Measurements from ENCODE around the gene ADGRL2.

The ADGRL2 gene

DNA sequence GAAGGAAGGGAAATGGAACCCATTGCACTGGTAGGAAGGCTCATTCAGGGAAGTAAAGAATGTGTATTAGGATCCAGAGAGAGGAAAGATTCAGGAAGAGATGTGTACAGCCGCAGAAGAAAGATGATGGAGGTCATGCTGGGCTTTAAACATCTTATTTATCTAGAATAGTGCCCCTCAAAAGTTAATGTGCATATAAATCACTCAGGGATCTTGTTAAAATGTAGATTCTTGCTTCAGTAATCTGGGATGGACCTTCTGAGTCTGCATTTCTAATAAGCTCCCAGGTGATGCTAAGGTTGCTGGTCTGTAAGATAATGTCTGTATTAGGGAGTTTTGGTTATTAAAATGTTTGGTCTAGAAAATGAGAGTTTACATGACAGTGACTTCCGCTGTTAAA, 46.3 kb downstream of the ADGRL2 start:
- H2AFZ ChIP-seq (ENCODE audit: low read depth, low read length, severe bottlenecking) = peak overlapping the region; percentile 16
- no peaks in the 10 kb centered on the region for H3F3A ChIP-seq (ENCODE audit: insufficient read depth)
- TF ChIP-seq, protein P1, sequence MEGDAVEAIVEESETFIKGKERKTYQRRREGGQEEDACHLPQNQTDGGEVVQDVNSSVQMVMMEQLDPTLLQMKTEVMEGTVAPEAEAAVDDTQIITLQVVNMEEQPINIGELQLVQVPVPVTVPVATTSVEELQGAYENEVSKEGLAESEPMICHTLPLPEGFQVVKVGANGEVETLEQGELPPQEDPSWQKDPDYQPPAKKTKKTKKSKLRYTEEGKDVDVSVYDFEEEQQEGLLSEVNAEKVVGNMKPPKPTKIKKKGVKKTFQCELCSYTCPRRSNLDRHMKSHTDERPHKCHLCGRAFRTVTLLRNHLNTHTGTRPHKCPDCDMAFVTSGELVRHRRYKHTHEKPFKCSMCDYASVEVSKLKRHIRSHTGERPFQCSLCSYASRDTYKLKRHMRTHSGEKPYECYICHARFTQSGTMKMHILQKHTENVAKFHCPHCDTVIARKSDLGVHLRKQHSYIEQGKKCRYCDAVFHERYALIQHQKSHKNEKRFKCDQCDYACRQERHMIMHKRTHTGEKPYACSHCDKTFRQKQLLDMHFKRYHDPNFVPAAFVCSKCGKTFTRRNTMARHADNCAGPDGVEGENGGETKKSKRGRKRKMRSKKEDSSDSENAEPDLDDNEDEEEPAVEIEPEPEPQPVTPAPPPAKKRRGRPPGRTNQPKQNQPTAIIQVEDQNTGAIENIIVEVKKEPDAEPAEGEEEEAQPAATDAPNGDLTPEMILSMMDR (IDR thresholded peaks at IDR 0.05; ENCODE audit: insufficient read depth, low read length, poor library complexity, severe bottlenecking) = no peak
- no peak for TF ChIP-seq EZH2phosphoT487 (conservative IDR thresholded peaks at IDR 0.05; ENCODE audit: low read length)
- no peaks in the 10 kb centered on the region for H4K20me1 ChIP-seq (ENCODE audit: low read depth, low read length)
- H3K27me3 ChIP-seq (ENCODE audit: low read length) = no peaks in the 10 kb centered on the region
- no peak overlapping the region for H3K4me2 ChIP-seq (ENCODE audit: low read depth, low read length, poor library complexity, severe bottlenecking)
- H3K4me3 ChIP-seq (ENCODE audit: insufficient read depth, low read length, poor library complexity, severe bottlenecking) = no peak overlapping the region
- no peak overlapping the region for H3K27ac ChIP-seq (ENCODE audit: low read depth, low read length)
- no peaks in the 10 kb centered on the region for H3K36me3 ChIP-seq (ENCODE audit: low read length)
- no peak overlapping the region for H3K9ac ChIP-seq (ENCODE audit: low read length)
- no peaks in the 10 kb centered on the region for H3K9me3 ChIP-seq (ENCODE audit: insufficient read depth, low read length)
- no peaks in the 10 kb centered on the region for H3K9me2 ChIP-seq (replicated peaks; ENCODE audit: insufficient read depth, low read length)
- H3K79me2 ChIP-seq (ENCODE audit: insufficient read depth, low read length) = no peaks in the 10 kb centered on the region

DNA sequence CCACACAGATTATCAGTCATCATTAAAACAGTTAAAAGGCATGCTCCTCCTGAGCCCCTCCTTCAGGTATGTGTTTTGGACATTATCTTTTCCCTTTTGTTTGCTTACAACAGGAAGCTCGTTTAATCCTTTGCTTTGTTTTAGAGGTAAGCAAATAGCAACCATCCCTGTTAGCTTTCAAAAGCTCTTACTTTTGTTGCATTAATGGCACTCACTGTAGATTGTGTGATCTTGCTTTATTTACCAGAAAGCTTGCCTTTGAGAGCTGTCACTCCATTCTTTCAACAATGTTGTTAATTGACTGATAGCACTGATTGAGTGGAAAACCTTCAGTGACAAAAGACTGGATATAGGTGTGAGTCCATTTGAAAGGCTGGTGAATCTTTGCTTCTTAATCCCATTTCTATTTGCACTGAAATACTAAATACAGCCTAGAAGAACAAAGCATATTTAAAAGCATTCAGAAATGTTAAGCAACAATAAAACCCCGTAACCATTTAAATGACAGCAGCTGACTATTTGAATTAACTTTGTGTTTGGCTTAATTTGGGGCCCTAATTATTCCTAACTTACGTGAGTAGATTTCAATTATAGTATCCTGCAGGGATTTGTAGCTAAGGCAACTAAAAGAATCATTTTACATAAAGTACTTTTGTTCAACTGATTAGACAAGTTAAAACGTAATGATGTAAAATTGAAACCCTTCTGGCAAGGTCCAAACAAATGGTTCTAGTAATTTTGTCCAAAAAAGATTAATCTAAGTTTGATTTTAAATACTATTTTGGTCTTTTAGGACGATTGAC, 48.3 kb downstream of the ADGRL2 start:
- TF ChIP-seq EZH2phosphoT487 (conservative IDR thresholded peaks at IDR 0.05; ENCODE audit: low read length) = no peak
- TF ChIP-seq, protein P1 (IDR thresholded peaks at IDR 0.05; ENCODE audit: insufficient read depth, low read length, poor library complexity, severe bottlenecking) = no peak
- Histone ChIP-seq H3K4me2 (ENCODE audit: low read depth, low read length, poor library complexity, severe bottlenecking) (no peak overlapping the region), H3K79me2 (ENCODE audit: insufficient read depth, low read length) (no peaks in the 10 kb centered on the region), H3K9ac (ENCODE audit: low read length) (no peak overlapping the region), H4K20me1 (ENCODE audit: low read depth, low read length) (no peaks in the 10 kb centered on the region), H3K9me2 (replicated peaks; ENCODE audit: insufficient read depth, low read length) (no peaks in the 10 kb centered on the region), H3K27me3 (ENCODE audit: low read length) (no peaks in the 10 kb centered on the region), H3K9me3 (ENCODE audit: insufficient read depth, low read length) (no peaks in the 10 kb centered on the region), H3F3A (ENCODE audit: insufficient read depth) (no peaks in the 10 kb centered on the region), H3K36me3 (ENCODE audit: low read length) (no peaks in the 10 kb centered on the region), H2AFZ (ENCODE audit: low read depth, low read length, severe bottlenecking) (peak overlapping the region; percentile 1), H3K4me3 (ENCODE audit: insufficient read depth, low read length, poor library complexity, severe bottlenecking) (no peak overlapping the region), H3K27ac (ENCODE audit: low read depth, low read length) (no peak overlapping the region)

DNA sequence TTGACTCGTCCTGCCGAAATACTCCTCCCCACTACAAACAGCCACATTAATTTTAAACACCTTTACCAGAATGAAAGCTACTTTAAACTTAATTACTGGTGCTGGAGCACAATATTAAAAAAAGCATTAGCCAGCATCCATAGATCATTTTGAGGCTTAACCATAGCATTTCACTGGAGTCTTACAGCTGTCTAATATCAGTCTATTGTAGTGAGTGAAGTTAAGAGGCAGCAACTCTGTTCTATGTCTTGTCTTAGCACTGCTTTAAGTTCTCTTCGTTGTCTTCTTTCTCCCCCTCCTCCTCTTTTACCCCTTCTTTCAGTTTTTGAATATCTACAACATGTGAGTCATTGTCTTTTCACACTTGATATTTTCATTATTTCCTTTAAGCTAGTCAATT, 49.3 kb downstream of the ADGRL2 start:
- H3K4me2 ChIP-seq (ENCODE audit: low read depth, low read length, poor library complexity, severe bottlenecking) = no peak overlapping the region
- no peak overlapping the region for H3K27ac ChIP-seq (ENCODE audit: low read depth, low read length)
- TF ChIP-seq, protein P1 (IDR thresholded peaks at IDR 0.05; ENCODE audit: insufficient read depth, low read length, poor library complexity, severe bottlenecking) = no peak
- no peak for TF ChIP-seq EZH2phosphoT487 (conservative IDR thresholded peaks at IDR 0.05; ENCODE audit: low read length)
- H3K36me3 ChIP-seq (ENCODE audit: low read length) = no peaks in the 10 kb centered on the region
- H3K9ac ChIP-seq (ENCODE audit: low read length) = no peak overlapping the region
- H4K20me1 ChIP-seq (ENCODE audit: low read depth, low read length) = no peaks in the 10 kb centered on the region
- H3F3A ChIP-seq (ENCODE audit: insufficient read depth) = no peaks in the 10 kb centered on the region
- no peaks in the 10 kb centered on the region for H3K9me2 ChIP-seq (replicated peaks; ENCODE audit: insufficient read depth, low read length)
- H3K9me3 ChIP-seq (ENCODE audit: insufficient read depth, low read length) = no peaks in the 10 kb centered on the region
- H3K4me3 ChIP-seq (ENCODE audit: insufficient read depth, low read length, poor library complexity, severe bottlenecking) = no peak overlapping the region
- H3K27me3 ChIP-seq (ENCODE audit: low read length) = no peaks in the 10 kb centered on the region
- H3K79me2 ChIP-seq (ENCODE audit: insufficient read depth, low read length) = no peaks in the 10 kb centered on the region
- H2AFZ ChIP-seq (ENCODE audit: low read depth, low read length, severe bottlenecking) = no peak overlapping the region
